Mesenteric fat pad (tissue), 1 donor: Measurements from ENCODE around the gene JPH2. TPM values are rescaled to one million over a fixed set of nuclear protein-coding genes. Genes with fewer than 3 reads are reported as not detected.
A peak's percentile ranks its signal among the peaks of the same experiment; 100 is the strongest.

Experiments used
- DNase-seq: peaks from one replicate; pipeline ENCODE4 v3.0.0-alpha.2; 2020; ENCODE audit warnings: low spot score
- total RNA-seq: library from RNA; stranded (reverse); fragmentation: NEBNext Ultra II Directional; extraction: Animal tissue kit (Norgen Biotek cat#: 25700); gene quantifications from one replicate; pipeline ENCODE4 v1.2.1, GENCODE V29; 2021
- donor health status: DM: yes; HTN: yes; CAD: no.

Gene JPH2
- total RNA-seq, 1 donor from 2014 or later: 5.6 TPM

DNA sequence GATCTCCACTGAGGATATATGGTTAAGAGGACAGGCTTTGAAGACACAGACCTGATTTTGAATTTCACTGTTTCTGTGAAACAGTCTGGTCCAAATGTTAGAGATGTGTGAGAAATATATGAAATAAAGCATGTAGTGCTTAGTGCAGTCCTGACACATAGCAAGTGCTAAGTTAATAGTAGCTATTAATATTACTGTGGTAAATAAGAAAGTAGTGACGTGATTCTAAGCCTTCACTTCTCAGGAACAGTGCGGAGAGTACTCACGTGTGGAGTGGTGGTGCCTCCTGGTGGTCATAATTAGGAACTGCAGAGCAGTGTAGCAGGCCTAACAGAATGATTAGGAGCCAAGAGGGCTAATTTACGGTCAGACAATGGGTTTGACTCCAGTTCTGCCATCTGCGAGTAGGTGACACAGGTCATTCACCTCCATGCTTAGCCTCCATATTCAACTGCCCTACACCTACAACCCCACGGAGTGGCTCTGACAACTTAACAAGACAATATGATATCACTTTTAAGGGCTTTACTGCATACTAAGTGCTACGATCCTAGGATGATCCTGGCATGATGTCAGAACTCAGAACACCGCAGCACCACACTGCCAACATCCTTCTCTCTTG is 106.2 kb downstream of the JPH2 start:
- DNase-seq: no peak

DNA sequence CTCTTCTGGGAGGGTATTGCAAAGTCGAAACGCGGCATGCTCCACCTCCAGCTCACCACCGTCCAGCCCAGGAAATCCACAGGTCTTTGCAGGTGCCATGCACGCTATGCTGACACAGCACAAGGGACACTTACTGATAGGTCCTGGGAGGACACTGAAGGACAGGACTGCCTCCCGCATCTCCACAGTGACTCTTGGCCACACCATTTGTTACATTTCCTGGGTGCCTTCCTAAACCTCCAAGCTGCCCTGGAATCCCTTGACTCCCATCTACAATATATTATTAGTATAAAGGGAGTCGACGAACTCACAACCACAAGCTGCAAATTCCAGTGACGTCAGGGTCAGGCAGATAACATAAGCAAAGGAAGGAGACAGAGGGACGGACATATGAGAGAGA is 106.9 kb downstream of the JPH2 start:
- no peak for DNase-seq

GRCh38 chr20:44079291-44079690 is 107.7 kb downstream of the JPH2 start:
- DNase-seq: no peak

GRCh38 chr20:44075950-44076232 is 111.1 kb downstream of the JPH2 start:
- no peak for DNase-seq

DNA sequence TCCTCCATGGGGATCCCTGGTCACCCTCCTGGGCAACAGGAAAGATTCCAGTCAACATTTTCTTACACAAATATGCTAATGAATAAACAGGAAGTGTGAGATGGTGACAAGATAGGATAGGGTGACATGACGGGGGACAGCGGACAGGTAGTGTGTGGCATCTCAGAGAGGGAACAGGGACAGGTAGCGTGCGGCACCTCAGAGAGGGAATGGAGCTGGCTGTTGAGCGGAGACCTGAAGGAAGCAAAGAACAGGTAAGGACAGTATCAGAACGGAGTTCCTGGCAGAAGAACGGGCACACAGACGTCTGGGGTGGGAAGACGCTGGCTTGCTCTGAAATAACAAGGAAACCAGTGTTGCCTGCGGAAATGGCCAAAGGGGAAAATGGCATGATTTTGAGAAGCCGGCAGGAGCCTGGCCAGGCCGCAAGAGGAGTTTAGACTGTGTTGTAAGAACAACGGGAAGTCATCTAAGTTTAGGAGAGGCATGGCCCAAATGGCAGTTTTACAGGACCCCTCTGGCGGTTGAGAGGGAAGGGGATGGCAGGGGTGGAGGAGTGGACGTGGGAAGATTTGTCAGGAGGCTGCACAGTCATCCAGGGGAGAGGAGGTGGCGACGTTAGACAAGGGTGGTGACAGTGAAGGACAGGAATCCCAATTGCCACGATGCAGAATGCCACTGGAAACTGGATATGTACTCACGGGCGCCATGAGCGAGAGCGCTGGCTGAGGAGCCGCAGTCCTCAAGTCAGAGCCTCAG is 111.6 kb downstream of the JPH2 start:
- peak; percentile 65 for DNase-seq

- DNase-seq: peak; percentile 77
Measured at GRCh38 chr20:44074252-44075151, 112.5 kb downstream of the JPH2 start.

GRCh38 chr20:44073675-44074071 is 113.3 kb downstream of the JPH2 start:
- peak; percentile 39 for DNase-seq

- peak; percentile 76 for DNase-seq
Measured at GRCh38 chr20:44073011-44073674, 113.8 kb downstream of the JPH2 start.

DNA sequence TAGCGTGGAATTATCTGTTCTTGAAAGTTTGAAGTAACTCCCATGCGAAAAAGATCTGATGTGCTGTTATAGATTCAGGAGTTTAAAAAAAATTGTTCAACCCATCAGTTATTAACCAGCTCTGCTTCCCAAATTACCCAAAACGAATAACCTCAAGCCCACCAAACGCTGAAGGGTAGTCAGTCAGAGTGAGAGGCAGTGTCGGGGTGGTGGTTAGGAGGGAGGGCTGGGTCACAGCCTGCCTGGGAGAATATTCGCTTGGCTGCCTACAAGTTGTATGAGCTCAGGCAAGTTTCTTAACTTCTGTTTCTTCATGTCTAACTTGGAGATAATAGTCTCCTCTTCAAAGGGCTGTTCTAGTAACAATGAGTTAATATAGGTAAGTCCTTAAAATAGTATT is 114.6 kb downstream of the JPH2 start:
- DNase-seq: peak; percentile 11

GRCh38 chr20:44071526-44072111 is 115.4 kb downstream of the JPH2 start:
- peak; percentile 78 for DNase-seq

DNA sequence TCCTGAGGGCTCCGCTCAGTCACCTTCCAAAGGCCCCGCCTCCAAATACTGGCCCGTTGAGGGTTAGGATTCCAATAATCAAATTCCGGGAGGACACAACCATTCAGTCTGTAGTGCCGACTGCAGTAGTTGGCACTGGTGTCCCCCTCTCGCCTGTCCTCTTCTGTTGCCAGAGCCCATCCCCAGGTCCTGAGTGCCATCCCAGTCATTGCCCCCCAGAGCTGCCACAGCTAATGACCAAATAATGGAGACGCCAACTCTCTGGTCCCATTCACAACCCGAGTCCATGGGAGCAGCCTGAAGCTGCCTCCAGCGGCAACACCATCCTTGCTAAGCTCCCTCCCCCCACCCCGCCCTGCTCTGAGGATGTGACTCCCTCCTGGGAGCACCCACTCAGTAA is 115.9 kb downstream of the JPH2 start:
- peak; percentile 72 for DNase-seq

DNA sequence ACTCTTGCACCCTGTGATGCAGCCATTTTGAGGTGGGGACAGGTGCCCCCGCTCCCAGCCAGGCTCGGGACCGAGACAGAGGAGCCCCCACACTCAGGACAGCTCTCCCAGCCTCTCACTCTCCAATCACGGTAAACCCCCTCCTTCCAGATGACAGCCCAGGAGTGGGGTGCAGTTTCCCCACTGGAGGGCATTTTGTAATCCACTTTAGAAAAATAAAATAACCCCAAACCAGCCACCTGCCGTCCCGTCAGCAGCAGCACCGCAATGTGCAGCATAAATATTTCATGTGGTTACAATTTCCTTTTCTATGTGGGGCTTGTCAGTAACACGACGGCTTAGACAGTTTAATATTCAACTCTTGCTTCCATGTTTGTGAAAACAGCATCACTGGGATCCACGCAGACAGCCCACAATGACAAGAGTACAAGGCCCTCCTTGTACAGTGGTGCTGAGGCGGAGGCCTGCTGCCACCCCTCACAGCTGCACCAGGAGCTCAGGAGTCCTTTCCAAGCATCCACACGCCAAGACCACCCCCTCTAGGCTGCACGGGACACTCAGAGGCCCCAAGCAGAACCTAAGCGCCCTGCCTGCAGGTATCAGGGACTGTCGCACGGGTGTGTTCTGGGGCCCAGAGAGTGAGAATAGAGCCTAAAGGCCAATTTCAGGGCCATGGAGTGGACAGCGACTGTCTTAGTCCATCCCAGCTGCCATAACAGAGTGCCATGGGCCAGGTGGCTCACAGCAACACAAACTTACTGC is 116.7 kb downstream of the JPH2 start:
- DNase-seq: no peak

DNA sequence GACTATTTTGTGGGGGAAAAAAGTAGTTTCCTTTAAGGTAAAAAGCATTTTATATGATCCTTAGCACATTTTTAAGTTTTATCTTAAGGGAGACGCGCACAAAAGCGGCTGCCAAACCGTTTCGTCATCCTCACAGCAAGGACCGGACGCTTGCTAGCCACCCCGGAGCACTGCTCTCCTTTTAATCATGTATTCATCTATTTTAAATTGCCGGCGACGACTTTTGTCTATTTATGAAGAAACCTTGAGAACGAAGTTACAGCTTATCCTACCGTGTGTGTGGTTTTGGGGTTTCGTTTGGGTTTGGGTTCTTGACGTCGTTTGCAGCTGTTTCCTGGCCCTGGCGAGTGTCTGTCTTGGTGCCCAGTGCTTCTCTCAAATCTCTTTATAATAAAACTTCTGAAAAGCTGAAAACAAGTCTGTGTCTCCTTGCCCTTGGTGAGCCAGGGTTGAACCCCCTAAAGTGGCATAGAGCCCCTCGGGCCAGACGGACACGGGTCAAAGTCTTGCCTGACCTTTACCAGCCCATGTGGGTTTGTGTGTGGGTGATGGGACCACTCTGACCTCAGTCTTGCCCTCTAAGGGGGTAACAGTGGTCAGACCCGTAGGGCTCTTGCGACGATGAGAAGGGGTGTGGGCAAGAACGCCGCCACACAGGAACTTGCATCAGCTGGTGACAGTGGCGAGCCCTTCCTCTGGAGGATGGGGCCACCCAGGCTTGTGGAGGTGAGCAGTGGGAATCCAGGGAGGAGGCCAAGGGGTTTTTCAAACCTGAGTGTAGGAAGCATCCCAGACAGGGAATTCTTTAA is 117.6 kb downstream of the JPH2 start:
- peak; percentile 89 for DNase-seq

DNA sequence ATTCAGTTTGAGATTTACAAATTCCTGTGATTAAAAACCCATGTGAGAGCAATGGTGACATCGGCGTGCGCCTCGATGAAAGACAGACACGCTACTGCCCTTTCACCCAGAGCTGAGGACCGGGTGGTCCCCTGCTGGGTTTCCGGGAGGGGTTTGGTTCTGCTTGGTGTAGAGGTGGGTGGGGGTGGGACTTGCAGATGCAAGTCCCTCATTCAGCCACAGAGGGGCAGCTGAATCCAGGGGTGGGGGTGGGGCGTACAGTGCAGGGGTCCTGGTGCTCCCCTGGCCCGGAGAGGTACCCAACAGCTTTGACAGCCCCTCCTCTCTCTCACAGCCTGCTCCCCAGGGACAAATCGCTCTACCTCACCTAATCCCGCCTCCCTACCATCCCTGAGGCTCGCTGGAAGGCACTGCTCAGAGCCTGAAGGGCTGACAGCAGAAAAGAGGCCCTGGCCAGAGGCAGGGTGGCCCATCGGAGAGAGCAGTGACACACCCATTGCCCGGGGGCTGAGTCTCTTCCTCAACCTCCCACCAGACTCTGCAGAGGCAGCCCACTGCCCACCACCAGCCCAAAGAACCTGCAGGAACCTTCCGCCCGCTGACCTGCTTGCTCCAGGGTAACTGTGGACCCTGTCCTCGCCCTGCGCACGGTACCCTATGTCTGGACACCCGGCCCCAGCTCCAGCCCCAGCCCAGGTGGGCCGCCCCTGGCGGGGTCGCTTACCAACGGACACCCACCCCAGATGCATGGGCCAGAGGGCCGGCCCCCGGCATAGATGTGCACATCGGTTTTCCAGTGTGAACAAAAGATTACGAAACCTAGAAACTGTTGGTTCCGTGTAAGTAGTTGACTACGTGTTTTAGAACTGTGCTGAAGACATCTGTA is 118.4 kb downstream of the JPH2 start:
- peak; percentile 89 for DNase-seq

GRCh38 chr20:44067650-44068081 is 119.3 kb downstream of the JPH2 start:
- peak; percentile 65 for DNase-seq

DNA sequence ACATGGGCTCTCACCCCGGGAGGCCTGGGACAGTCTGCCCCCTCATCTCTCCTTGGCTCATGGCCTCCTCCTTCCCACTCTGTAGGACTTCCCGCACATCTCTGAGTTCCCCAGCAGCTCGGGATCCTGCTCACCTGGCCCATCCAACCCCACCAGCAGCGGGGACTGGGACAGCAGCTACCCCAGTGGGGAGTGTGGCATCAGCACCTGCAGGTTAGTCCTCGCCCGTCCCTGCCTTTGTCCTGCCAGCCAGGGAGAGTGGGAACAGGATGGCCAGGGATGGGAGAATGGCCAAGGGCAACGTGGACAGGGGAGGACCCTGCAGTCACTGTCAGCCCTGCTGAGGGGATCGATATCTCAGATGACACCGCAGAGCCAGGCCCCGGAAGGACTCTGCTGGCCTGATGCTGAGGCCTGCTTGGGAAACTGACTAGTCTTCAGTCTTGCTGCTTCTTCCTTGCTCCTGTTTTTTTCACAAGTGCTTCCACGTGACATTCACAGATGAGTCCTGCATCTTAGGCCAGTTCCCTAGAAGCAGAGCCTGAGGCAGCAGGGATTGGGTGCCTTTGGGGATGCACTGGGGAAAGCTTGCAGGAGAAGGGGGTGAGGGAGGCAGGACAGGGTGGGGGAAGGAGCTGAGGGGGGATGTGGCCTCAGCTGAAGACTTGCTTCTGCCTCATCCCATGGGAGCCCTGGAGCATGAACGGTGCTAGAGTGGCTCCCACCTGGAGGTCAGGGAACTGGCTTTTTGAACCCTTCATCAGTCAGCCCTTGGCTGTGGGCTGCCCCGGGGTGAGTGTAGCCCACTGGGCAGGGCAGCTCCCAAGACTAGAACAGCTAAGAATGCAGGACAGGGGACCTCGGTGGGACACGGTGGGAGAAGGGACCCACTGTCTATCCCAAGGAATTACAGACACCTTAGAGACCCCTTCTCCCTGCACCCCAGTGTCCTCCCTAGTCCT is 120.1 kb downstream of the JPH2 start:
- peak; percentile 74 for DNase-seq
